Measurements from ENCODE around the gene MSMP.

MSMP gene

GRCh38 chr9:35717132-35717870 is 36.8 kb downstream of the MSMP start:
- no peak for DNase-seq

- no peak for DNase-seq
Observed at GRCh38 chr9:35716230-35716629, 37.8 kb downstream of the MSMP start.

- DNase-seq, result no peak
Observed at GRCh38 chr9:35714579-35715252, 39.4 kb downstream of the MSMP start.

DNA sequence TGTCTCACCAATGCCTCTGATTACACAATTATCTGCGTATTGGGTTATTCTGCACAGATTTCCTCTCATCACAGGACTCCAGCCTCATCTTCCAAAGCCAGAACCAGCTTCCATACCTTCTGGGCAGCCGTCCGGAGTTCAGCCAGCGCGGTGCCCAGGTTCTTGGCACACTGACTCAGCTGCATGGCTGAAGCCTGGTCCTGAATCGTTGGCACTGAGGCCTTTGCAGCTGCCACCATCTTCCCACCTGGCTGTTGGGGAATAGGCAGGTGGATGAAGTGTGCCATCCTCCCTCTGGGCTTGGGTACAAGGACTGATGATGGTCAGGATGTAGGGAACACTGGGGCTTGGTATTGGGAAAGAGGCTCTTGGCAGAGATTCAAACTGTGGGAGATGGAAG is 40.0 kb downstream of the MSMP start:
- no peak for DNase-seq

- DNase-seq, result no peak
Observed at GRCh38 chr9:35713578-35713977, 40.5 kb downstream of the MSMP start.

DNA sequence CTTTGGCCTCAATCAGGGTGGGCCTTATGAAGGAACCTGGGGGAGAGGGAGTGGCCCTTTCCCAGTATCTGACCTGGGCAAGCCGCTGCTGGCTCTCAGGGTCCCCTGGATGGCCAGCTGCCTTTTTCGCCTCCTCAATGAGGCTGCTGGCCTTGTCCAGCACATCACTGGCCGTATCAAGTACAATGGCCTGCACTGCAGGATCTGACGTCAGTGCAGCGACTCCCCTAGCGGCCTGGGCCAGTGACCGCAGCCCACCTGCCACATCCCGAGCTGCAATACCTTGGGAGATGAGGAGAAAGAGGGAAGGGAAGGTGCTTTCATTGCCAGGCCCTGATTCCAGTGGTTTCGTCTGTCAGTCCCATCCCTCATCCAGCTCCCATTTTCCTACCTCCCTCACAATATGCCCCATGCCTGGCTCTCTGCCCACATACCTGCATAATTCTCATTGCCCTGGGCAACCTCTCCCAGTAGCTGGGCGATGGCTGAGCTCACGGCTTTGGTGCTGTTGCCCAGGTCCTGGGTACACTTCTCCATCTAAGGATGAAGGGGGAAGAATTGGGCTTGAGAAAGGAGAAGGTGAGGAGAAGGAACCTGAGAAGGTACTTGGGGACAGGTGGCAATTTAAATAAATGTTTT is 41.2 kb downstream of the MSMP start:
- no peak for DNase-seq

GRCh38 chr9:35711501-35712428 is 42.3 kb downstream of the MSMP start:
- no peak for DNase-seq

DNA sequence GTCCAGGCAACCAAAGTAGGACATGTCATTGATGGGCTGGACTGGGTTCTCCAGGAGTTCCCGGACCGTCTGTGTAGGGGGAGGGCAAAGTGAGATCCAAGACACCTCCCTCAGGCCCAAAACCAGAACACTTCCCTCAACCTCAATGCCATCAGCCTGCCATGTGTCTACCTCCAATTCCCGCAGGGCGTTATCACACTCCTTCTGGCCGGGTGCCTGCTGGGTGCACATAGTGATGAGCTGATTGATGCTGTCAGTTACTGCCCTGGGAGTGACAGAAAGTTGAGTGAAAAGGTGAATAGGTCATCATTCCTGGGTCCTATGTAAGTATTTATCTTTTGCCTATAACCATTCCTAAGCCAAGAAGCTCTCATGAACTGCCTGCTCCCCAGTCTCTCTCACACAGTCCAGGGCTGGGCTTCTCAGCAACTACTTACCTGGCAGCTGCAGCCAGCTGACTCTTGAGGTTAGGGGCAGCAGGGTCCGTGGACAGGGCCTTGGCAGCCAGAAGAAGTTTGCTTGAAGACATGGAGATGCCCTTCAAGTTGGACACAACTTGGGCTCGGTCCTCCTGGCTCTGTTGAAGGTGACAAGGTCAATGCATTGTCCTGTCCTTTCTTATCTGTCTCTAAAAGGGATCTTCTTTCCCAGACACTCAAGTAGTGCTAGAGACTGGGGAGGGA is 43.1 kb downstream of the MSMP start:
- no peak for DNase-seq

GRCh38 chr9:35708146-35708545 is 45.9 kb downstream of the MSMP start:
- DNase-seq, result no peak

DNA sequence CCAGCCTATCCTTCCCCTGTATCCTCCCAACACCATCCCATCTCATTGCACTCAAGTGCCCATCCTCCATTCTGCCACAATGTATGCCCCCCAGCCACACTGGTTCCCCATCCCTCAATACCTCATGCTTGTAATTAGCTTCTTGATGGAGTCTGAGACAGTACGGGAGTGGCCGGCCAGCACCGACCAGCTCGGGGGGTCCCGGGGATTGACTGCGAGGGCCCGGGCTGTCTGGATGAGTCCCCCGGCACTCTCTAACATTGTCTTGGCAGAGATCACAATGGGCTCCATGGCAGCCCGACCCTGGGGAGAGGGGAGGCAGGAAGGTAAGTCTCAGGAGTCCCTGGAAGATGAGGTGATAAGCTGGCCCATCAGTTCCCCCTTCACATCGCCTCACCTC is 47.1 kb downstream of the MSMP start:
- no peak for DNase-seq

DNA sequence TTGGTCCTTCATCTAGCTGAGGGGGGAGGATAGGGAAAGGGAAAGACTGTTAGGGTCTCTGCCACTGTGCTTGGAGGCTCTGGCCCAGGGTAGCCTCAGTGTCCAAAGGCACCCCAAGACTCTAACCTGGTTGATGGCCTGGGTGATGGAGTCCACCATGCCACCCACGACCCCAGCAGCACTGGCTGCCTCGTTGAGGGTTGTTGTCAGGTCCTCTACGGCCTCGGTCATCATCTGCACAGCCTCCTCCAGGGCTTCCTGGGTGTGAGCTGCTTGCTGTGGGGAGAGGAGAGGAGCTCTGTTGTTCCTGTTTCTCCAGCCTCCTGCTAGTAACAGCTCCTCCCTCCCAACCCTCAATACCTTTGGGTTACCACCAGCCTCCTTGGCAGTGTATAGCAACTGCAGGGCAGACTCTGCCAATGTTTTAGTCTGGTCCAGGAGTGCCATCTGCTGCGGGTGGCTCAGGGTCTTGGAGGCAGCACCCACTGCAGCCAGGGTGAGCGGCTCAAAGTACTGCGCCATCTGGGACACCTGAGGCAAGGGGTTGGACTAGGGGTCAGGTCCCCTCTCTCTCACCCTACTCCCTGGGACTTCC is 48.1 kb downstream of the MSMP start:
- no peak for DNase-seq

GRCh38 chr9:35705372-35705771 is 48.7 kb downstream of the MSMP start:
- DNase-seq, result no peak

DNA sequence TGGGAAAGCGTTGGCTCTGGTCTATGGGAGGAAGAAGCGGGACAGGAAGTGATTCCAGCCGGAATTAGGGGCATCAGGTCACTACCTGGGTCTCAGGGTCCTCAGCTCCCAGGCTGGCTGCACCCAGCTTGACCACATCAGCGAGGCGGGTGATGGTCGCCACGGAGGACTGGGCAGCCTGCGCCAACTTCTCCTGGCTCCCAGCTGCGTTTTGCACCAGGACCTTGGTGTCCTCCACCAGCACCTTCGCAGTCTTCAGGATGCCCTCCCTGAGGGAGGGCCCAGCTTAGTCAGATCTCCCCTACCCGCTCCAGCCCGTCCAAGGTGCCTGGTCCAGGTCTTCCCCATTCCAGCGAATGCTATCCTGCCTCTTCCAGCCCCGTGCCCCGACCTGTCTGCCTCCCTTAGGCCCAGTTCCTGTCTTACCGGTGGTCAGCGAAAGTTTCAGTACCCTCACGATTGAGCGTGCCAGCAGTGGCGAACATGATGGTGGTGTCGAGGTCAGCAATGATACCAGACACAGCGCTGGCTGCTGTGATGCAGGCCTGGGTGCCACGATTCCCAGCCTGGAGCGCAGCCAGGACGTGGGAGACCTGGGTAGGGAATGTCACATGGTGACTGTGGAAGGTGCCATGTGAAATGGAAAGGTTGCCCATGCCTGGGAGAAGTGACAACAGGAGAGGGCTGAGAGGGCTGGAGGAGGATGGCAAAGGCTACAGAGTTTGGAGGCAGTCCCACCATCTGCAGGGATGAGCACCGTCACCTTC is 50.0 kb downstream of the MSMP start:
- DNase-seq, result no peak

Measured in activated CD4-positive, alpha-beta T cell treated with anti-CD3 and anti-CD28 coated beads for 4 hours (primary cell).